GM12878 (cell line): ENCODE data around the gene TVP23C. TPM values are rescaled to one million over a fixed set of nuclear protein-coding genes. Genes with fewer than 3 reads are reported as not detected.
"Not testable (repeated sequence)": the region's sequence is repeated elsewhere in the genome, so short reads cannot be mapped to it uniquely, and the experiment has no call there.

Experiments
- ATAC-seq: fragments of 200-7000 bp; cut with Tn5 transposase; 3 replicates; pipeline ENCODE4 v1.9.1; 2020; ENCODE audit warnings: mild to moderate bottlenecking, moderate library complexity
- BruUV-seq: library from RNA; stranded (reverse); fragments of 400-500 nt; replicated peaks from 2 replicates; lab custom pipeline; 2021; lab: Mats Ljungman, UMichigan
- CTCF ChIA-PET: fragments of 300-600 bp; sonication (Branson Sonifier 250); formaldehyde crosslinking; extraction: SDS; loops from one replicate; lab custom pipeline; 2021; ENCODE audit warnings: inconsistent platforms; lab: Yijun Ruan, JAX
- POLR2A ChIA-PET: fragments of 350-600 bp; formaldehyde crosslinking; extraction: SDS; loops from one replicate; lab custom pipeline; 2021; ENCODE audit warnings: inconsistent platforms; lab: Charles Lee
- RAD21 ChIA-PET: fragments of 300-600 bp; sonication (Branson Sonifier 250); formaldehyde crosslinking; loops from one replicate; lab custom pipeline; 2023; ENCODE audit warnings: antibody characterized with exemption; ENCODE audit not compliant: unreplicated experiment; lab: Charles Lee
- SMC1A ChIA-PET: fragments of 300-600 bp; sonication (Branson Sonifier 250); formaldehyde crosslinking; loops from one replicate; lab custom pipeline; 2023; ENCODE audit not compliant: unreplicated experiment, uncharacterized antibody; lab: Charles Lee
- DNase-seq: peaks from one replicate; pipeline ENCODE4 v3.0.0-alpha.2; 2011; ENCODE audit warnings: low read depth, low spot score
- FAIRE-seq: peaks from 3 replicates; lab custom pipeline; 2011; peaks lifted over from hg19 to GRCh38; lab: Jason Lieb, UNC
- H2AFZ ChIP-seq: 2 replicates; pipeline ENCODE4 v1.6.0; 2011; ENCODE audit warnings: low read depth, low read length, control low read depth; ENCODE audit not compliant: control insufficient read depth
- H3K27ac ChIP-seq: 2 replicates; pipeline ENCODE4 v1.5.1; 2011; ENCODE audit warnings: control low read depth; ENCODE audit not compliant: control insufficient read depth, insufficient read depth
- H3K27me3 ChIP-seq, 2 experiments: replicated peaks in 1 of 2; 2 replicates each; pipeline versions ENCODE4 v1.6.0 to v1.6.1; 2011; ENCODE audit warnings: low read length in 1 of 2; ENCODE audit not compliant: control insufficient read depth in 2 of 2, insufficient read depth in 2 of 2
- H3K36me3 ChIP-seq, 2 experiments: 2 replicates each; pipeline ENCODE4 v1.5.1; 2011; ENCODE audit warnings: low read length in 1 of 2; ENCODE audit not compliant: control insufficient read depth in 2 of 2, insufficient read depth in 2 of 2
- H3K4me1 ChIP-seq: 2 replicates; pipeline ENCODE4 v1.6.1; 2011; ENCODE audit warnings: mild to moderate bottlenecking, low read length, moderate library complexity, mixed read lengths; ENCODE audit not compliant: control insufficient read depth, insufficient read depth
- H3K4me2 ChIP-seq: 2 replicates; pipeline ENCODE4 v1.6.0; 2011; ENCODE audit warnings: control low read depth; ENCODE audit not compliant: control insufficient read depth, insufficient read depth
- H3K4me3 ChIP-seq: fragments of 200-600 bp; sonication (generic); 2 replicates; pipeline ENCODE4 v1.5.1; 2016
- H3K79me2 ChIP-seq: 2 replicates; pipeline ENCODE4 v1.6.0; 2011; ENCODE audit warnings: low read length; ENCODE audit not compliant: control insufficient read depth, insufficient read depth
- H3K9ac ChIP-seq: 2 replicates; pipeline ENCODE4 v1.8.0; 2011; ENCODE audit warnings: low read length, control low read depth, mixed read lengths; ENCODE audit not compliant: control insufficient read depth, insufficient read depth
- H3K9me3 ChIP-seq: replicated peaks from 3 replicates; pipeline ENCODE4 v1.5.1; 2011; ENCODE audit warnings: mild to moderate bottlenecking, low read length; ENCODE audit not compliant: control insufficient read depth, insufficient read depth
- H4K20me1 ChIP-seq: 2 replicates; pipeline ENCODE4 v1.6.0; 2011; ENCODE audit not compliant: control insufficient read depth, insufficient read depth
- CEBPB ChIP-seq, 2 experiments: fragments of 150-350 bp in 1 of 2; IDR thresholded peaks; 2 replicates each; pipeline ENCODE4 v1.6.1; 2012 to 2014; ENCODE audit warnings: low read depth in 2 of 2, low read length in 2 of 2, borderline replicate concordance in 1 of 2, inconsistent platforms in 1 of 2
- CTCF ChIP-seq, 3 experiments: IDR thresholded peaks in 2 of 3; conservative IDR thresholded peaks in 1 of 3; 2 replicates each; pipeline ENCODE4 v1.5.1; 2011; ENCODE audit warnings: low read depth in 3 of 3, low read length in 3 of 3, mild to moderate bottlenecking in 3 of 3, control low read depth in 2 of 3, moderate library complexity in 2 of 3, inconsistent platforms in 1 of 3, mixed read lengths in 1 of 3; ENCODE audit not compliant: control insufficient read depth in 2 of 3, insufficient read depth in 1 of 3; ENCODE audit errors: extremely low read depth in 1 of 3
- JUNB ChIP-seq: IDR thresholded peaks from 2 replicates; pipeline ENCODE4 v1.6.1; 2016; ENCODE audit warnings: antibody characterized with exemption, mild to moderate bottlenecking
- NFYA ChIP-seq: IDR thresholded peaks from 2 replicates; pipeline ENCODE4 v1.6.1; 2011; ENCODE audit warnings: low read depth, mild to moderate bottlenecking, low read length, improper control_type of control experiment, borderline replicate concordance
- RFX5 ChIP-seq: IDR thresholded peaks from 2 replicates; pipeline ENCODE4 v1.6.1; 2011; ENCODE audit warnings: low read depth, low read length, improper control_type of control experiment
- SP1 ChIP-seq: IDR thresholded peaks from one replicate; pipeline ENCODE4 v1.6.1; 2011; ENCODE audit warnings: low read depth, low read length
- SPI1 ChIP-seq: IDR thresholded peaks from 2 replicates; pipeline ENCODE4 v1.6.1; 2011; ENCODE audit warnings: low read depth, mild to moderate bottlenecking, low read length, moderate library complexity, borderline replicate concordance; ENCODE audit not compliant: insufficient read depth
- STAT3 ChIP-seq: IDR thresholded peaks from 2 replicates; pipeline ENCODE4 v1.6.1; 2011; ENCODE audit warnings: low read depth, low read length, improper control_type of control experiment
- ZBED1 ChIP-seq: IDR thresholded peaks from 2 replicates; pipeline ENCODE4 v1.6.1; 2016; ENCODE audit warnings: borderline replicate concordance
- ZNF24 ChIP-seq: fragments of 450-650 bp; IDR thresholded peaks from 2 replicates; pipeline ENCODE4 v1.6.1; 2017; ENCODE audit warnings: antibody characterized with exemption, mild to moderate bottlenecking
- WGBS: methylation state at CpG from one replicate; pipeline ENCODE4 v1.1.6; 2016; ENCODE audit warnings: low lambda C conversion rate; ENCODE audit not compliant: insufficient replicate concordance, insufficient coverage; ENCODE audit errors: missing lambda C conversion rate; 5-methylcytosine and 5-hydroxymethylcytosine counted together
- in situ Hi-C: fragments of 300-500 bp; cut with MboI; formaldehyde crosslinking; loops from 9 replicates; pipeline ENCODE4 v1.14.3; 2018; ENCODE audit warnings: mixed read lengths
- intact Hi-C: fragments of 100-400 bp; cut with micrococcal nuclease; formaldehyde crosslinking; loops from one replicate; pipeline ENCODE4 v1.14.2; 2022; ENCODE audit not compliant: unreplicated experiment
- polyA plus RNA-seq, 11 experiments: library from polyadenylated mRNA; depleted of rRNA in 4 of 11; unstranded in 6 of 11; stranded (reverse) in 5 of 11; fragments of >200 nt; fragmentation: Nextera tagmentation in 4 of 11; fragmentation: Illumina TruSeq in 1 of 11; extraction: Ambion mirVana in 4 of 11; extraction: Trizol in 1 of 11; gene quantifications; 1 replicate in 1 of 11; 2 replicates in 10 of 11; pipeline versions ENCODE4 v1.2.1 to v1.2.3, GENCODE V29; 2011 to 2016; ENCODE audit warnings: inconsistent platforms in 2 of 11, missing spikeins in 2 of 11, low read depth in 1 of 11
- total RNA-seq, 4 experiments: library from RNA; depleted of rRNA in 3 of 4; stranded (reverse); fragments of >200 nt in 3 of 4; fragmentation: Illumina TruSeq in 1 of 4; extraction: Trizol in 1 of 4; gene quantifications; 2 replicates each; pipeline versions ENCODE4 v1.2.1 to v1.2.3, GENCODE V29; 2013 to 2021

TVP23C gene
- total and polyA plus RNA-seq, 10 of the 15 experiments (the other 5 are each of a cell fraction or from before 2014, with no cell fraction given), result 0.42 to 5.0 (median 2.7) TPM

GRCh38 chr17:15507001-15507400 is 56.3 kb downstream of the TVP23C start:
- Histone ChIP-seq H3K79me2 (no peaks in the 10 kb centered on the region), H3K27me3 (no peaks in the 10 kb centered on the region), H3K4me2 (no peak overlapping the region), H4K20me1 (no peaks in the 10 kb centered on the region), H3K4me3 (no peak overlapping the region), H3K9me3 (no peaks in the 10 kb centered on the region), H3K36me3 (no peaks in the 10 kb centered on the region), H2AFZ (no peak overlapping the region), H3K9ac (no peak overlapping the region), H3K27ac (no peak overlapping the region), H3K4me1 (peaks cover 3% of the 10 kb centered on the region)
- whole genome bisulfite sequencing, result 48% methylated on average over 9 of the region's 9 CpGs
- no peak for ATAC-seq
- DNase-seq, result no peak
- intact Hi-C loops, result no loop called here
- no TSS peak for BruUV-seq
- ChIA-PET POLR2A (no interaction called here), SMC1A (no interaction called here), RAD21 (no interaction called here), CTCF (no interaction called here)
- in situ Hi-C loops, result no loop called here
- no peak for FAIRE-seq
- no peak for TF ChIP-seq NFYA
- TF ChIP-seq STAT3, result no peak
- no peak for TF ChIP-seq CTCF (IDR thresholded peaks at IDR 0.05 in 2 of 3, conservative IDR thresholded peaks at IDR 0.05 in 1 of 3; ENCODE audit: control insufficient read depth in 2 of 3, extremely low read depth in 1 of 3, insufficient read depth in 1 of 3, low read depth in 3 of 3, low read length in 3 of 3)
- no peak for TF ChIP-seq SP1
- TF ChIP-seq JUNB, result no peak
- TF ChIP-seq ZBED1, result no peak
- no peak for TF ChIP-seq ZNF24
- TF ChIP-seq RFX5, result no peak
- no peak for TF ChIP-seq CEBPB (IDR thresholded peaks at IDR 0.05; ENCODE audit: borderline replicate concordance in 1 of 2, low read depth in 2 of 2, low read length in 2 of 2)
- TF ChIP-seq SPI1, result no peak

DNA sequence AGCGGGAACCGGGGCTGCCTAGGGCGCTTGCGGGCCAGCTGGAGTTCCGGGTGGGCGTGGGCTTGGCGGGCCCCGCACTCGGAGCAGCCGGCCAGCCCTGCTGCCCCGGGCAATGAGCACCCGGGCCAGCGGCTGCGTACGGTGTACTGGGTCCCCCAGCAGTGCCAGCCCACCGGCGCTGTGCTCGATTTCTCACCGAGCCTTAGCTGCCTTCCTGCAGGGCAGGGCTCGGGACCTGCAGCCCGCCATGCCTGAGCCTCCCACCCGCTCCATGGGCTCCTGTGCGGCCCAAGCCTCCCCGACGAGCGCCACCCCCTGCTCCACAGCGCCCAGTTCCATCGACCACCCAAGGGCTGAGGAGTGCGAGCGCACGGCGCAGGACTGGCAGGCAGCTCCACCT is 57.6 kb downstream of the TVP23C start:
- H4K20me1 ChIP-seq, H3K9ac ChIP-seq, H3K79me2 ChIP-seq, SMC1A ChIA-PET, H3K27me3 ChIP-seq, H3K27ac ChIP-seq, POLR2A ChIA-PET, DNase-seq, H2AFZ ChIP-seq, H3K4me3 ChIP-seq, in situ Hi-C loops, RAD21 ChIA-PET, intact Hi-C loops, ATAC-seq, H3K4me1 ChIP-seq, CTCF ChIA-PET, BruUV-seq, H3K9me3 ChIP-seq, H3K4me2 ChIP-seq, H3K36me3 ChIP-seq, FAIRE-seq: not testable (repeated sequence)
- 73% methylated on average over 32 of the region's 32 CpGs for WGBS
